ENCODE data around the gene TLDC2.
"Not testable (repeated sequence)": the region's sequence is repeated elsewhere in the genome, so short reads cannot be mapped to it uniquely, and the experiment has no call there.

Gene TLDC2

DNA sequence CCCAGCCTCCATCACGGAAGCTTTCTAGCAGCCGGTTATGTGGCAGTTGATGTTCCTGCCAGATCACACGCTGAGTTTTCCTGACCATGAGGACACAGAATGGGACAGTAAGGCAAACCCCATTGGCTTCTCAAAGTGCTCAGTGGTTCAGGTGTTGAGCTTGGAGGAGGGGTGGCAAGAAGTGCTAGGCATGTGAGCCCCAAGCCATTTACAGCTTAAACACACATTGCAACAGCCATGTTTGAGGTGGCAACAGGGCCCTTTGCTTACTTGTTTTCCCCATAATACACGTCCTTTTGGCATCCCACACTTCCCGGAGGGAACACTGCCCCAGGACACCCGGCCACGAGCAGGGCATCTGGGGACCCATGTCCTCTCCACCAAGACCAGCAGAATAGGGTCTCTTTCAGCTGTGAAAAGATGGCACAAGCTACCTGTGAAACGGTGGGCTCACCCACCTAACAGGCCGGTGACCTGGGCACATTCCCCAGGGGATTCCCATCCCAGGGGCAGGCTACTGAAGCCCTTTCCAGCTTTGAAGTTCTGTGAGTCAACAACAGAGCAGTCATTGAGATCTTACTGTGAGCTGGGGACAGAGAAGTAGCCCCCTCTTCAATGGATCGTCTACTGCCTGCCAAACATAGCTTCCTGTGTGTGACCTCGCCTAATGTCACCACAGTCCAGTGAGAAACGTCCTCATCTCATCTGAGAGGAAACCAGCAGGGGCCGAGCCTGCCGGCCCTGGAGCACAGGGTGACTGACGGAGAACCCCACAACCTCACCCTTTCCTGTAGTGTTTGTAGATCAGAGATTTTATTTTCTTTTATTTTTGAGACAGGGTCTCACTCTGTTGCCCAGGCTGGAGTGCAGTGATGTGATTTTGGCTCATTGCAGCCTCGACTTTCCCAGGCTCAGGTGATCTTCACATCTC is 4.0 kb upstream of the TLDC2 start:
- TF ChIP-seq, protein P1, sequence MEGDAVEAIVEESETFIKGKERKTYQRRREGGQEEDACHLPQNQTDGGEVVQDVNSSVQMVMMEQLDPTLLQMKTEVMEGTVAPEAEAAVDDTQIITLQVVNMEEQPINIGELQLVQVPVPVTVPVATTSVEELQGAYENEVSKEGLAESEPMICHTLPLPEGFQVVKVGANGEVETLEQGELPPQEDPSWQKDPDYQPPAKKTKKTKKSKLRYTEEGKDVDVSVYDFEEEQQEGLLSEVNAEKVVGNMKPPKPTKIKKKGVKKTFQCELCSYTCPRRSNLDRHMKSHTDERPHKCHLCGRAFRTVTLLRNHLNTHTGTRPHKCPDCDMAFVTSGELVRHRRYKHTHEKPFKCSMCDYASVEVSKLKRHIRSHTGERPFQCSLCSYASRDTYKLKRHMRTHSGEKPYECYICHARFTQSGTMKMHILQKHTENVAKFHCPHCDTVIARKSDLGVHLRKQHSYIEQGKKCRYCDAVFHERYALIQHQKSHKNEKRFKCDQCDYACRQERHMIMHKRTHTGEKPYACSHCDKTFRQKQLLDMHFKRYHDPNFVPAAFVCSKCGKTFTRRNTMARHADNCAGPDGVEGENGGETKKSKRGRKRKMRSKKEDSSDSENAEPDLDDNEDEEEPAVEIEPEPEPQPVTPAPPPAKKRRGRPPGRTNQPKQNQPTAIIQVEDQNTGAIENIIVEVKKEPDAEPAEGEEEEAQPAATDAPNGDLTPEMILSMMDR (IDR thresholded peaks at IDR 0.05; ENCODE audit: low read depth, low read length): no peak
- H3K4me3 ChIP-seq (replicated peaks in 1 of 2; ENCODE audit: low read depth in 2 of 2, low read length in 2 of 2): no peak overlapping the region
- DNase-seq (ENCODE audit: low read depth in 2 of 2): no peak

DNA sequence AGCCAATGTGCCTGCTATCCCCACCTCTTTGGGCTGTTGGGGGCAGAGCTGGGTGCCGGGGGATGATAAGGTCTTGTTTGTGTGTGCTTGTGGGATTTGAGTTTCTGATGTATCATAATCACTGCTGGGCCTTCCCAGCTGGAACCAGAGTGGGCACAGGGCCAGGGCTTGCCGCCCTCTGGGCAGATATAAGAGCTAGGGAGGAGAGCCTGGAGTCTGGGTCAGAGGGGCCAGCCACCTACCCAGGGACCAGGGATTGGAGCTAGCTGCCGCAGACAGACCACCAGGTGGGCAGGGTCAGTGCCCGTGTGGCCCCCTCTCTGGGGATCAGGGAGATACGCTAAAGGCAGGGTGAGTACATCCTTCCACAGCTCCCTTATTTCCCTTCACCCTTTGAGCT is 3.1 kb upstream of the TLDC2 start:
- H3K4me3 ChIP-seq (replicated peaks in 1 of 2; ENCODE audit: low read depth in 2 of 2, low read length in 2 of 2): no peak overlapping the region
- DNase-seq (ENCODE audit: low read depth in 2 of 2): peak in 1 of 2 donors; percentile 30
- TF ChIP-seq, protein P1 (IDR thresholded peaks at IDR 0.05; ENCODE audit: low read depth, low read length): no peak

DNA sequence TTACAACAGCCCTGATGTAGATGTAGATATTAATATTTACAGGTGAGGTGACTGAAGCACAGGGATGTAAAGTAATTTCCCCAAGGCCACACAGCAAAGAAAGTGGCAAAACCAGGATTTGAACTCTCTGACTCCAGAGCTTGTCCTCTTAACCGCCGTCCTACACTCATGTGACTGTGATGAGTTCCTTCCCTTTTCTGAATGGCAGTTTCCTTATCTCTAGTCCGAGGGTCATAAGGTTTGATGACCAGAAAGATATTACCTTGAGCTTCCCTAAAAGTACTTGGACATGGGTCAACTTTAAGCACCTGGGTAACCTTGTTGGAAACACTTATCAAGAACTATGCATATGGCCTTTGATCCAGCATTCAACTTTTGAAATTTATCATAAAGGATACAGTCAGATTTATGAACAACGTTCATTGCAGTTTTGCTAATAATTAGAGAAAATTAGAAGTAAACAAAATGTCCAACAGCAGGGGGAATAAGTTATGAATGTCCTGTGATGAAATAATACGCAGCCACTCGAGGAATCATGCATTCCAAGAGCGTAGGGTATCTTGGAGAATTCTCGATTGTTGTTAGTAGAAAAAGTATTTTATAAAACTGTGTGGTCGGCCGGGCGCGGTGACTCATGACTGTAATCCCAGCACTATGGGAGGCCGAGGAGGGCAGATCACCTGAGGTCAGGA is 2.3 kb upstream of the TLDC2 start:
- no peak overlapping the region for H3K4me3 ChIP-seq (replicated peaks in 1 of 2; ENCODE audit: low read depth in 2 of 2, low read length in 2 of 2)
- TF ChIP-seq, protein P1 (IDR thresholded peaks at IDR 0.05; ENCODE audit: low read depth, low read length): no peak
- no peak for DNase-seq (ENCODE audit: low read depth in 2 of 2)

DNA sequence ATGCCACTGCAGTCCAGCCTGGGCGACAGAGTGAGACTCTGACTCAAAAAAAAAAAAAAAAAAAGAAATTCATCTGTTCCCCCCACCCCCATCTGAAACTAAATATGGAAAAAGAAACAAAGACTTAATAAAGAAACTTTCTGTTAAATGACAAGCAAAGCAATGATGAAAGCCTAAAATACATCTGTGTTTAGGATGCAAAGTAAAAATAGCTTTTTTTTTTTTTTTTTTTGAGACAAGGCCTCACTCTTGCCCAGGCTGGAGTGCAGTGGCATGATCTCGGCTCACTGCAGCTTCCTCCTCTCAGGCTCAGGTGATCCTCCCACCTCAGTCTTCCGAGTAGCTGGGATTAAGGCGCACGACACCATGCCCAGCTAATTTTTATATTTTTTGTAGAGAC is 845 bp upstream of the TLDC2 start:
- DNase-seq (ENCODE audit: low read depth in 2 of 2); H3K4me3 ChIP-seq (replicated peaks in 1 of 2; ENCODE audit: low read depth in 2 of 2, low read length in 2 of 2): not testable (repeated sequence)

DNA sequence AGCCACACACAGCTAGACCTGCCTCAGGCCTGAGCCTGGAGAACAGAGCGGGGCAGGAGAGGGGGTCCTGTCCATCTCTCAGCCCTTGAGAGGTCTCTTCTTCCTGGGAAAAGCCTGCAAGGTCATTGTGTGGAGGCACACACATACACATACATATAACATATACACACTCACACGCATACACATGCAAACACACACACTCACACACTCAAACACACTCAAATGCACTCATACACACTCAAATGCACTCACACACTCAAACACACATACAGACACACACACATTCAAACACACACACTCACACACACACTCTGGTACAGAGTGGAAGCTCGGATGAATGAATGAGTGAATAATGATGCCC is 515 bp downstream of the TLDC2 start:
- DNase-seq (ENCODE audit: low read depth in 2 of 2): no peak
- TF ChIP-seq, protein P1 (IDR thresholded peaks at IDR 0.05; ENCODE audit: low read depth, low read length): no peak

DNA sequence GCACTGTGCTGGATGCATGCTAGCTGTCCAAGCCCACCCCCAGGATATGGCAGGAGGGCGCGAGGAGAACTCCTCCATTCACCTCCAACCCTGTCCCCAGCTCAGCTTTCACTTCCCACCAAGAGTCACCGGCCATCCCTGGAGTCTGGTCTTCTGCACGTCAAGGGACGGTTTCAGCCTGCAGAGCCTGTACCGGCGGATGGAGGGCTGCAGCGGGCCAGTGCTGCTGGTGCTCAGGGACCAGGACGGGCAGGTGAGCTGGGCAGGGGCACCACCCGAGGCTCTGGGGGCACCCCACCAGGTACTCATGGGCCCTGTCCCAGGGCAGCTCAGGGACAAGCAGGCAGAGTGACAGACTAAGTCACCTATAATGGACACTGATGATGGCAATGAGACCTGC is 3.0 kb downstream of the TLDC2 start:
- no peak for DNase-seq (ENCODE audit: low read depth in 2 of 2)
- H3K4me3 ChIP-seq (replicated peaks in 1 of 2; ENCODE audit: low read depth in 2 of 2, low read length in 2 of 2): no peak overlapping the region
- TF ChIP-seq, protein P1 (IDR thresholded peaks at IDR 0.05; ENCODE audit: low read depth, low read length): no peak

More for the DNA sequence above, 515 bp downstream of the TLDC2 start:
- no peak overlapping the region for H3K4me3 ChIP-seq (replicated peaks in 1 of 2; ENCODE audit: low read depth in 2 of 2, low read length in 2 of 2)

DNA sequence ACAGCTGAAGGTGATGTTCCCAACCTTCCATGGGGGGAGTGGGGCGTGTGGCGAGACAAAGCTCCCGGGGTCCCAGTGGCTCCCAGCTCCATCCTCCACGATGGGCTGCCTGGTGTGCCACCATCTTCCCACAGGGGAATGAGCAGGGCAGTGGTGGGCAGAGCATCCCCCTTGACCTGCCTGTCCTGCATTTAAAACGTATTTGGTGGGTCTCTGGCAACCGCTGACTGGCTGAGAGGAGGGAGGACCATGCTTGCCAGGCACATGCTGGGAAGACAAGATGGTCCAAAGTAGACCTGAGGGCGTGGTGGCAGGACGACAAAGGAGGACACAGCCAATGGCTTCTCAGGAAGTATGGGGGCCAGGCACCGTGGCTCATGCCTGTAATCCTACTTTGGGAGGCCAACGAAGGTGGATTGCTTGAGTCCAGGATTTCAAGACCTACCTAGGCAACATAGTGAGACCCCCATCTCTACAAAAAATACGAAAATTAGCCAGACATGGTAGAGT is 4.9 kb downstream of the TLDC2 start:
- TF ChIP-seq, protein P1 (IDR thresholded peaks at IDR 0.05; ENCODE audit: low read depth, low read length): no peak
- H3K4me3 ChIP-seq (replicated peaks in 1 of 2; ENCODE audit: low read depth in 2 of 2, low read length in 2 of 2): no peak overlapping the region
- no peak for DNase-seq (ENCODE audit: low read depth in 2 of 2)

All from cardiac fibroblast (primary cell).